ENCODE measurements around the gene MXI1.

GRCh38 chr10:110268971-110269370 lies 61.6 kb downstream of the MXI1 start:
- TF ChIP-seq POLR2AphosphoS5 (IDR thresholded peaks at IDR 0.05; ENCODE audit: low read depth, low read length) = no peak
- TF ChIP-seq, protein P1, sequence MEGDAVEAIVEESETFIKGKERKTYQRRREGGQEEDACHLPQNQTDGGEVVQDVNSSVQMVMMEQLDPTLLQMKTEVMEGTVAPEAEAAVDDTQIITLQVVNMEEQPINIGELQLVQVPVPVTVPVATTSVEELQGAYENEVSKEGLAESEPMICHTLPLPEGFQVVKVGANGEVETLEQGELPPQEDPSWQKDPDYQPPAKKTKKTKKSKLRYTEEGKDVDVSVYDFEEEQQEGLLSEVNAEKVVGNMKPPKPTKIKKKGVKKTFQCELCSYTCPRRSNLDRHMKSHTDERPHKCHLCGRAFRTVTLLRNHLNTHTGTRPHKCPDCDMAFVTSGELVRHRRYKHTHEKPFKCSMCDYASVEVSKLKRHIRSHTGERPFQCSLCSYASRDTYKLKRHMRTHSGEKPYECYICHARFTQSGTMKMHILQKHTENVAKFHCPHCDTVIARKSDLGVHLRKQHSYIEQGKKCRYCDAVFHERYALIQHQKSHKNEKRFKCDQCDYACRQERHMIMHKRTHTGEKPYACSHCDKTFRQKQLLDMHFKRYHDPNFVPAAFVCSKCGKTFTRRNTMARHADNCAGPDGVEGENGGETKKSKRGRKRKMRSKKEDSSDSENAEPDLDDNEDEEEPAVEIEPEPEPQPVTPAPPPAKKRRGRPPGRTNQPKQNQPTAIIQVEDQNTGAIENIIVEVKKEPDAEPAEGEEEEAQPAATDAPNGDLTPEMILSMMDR (IDR thresholded peaks at IDR 0.05) = no peak
- no peak for TF ChIP-seq SIN3A (IDR thresholded peaks at IDR 0.05; ENCODE audit: borderline replicate concordance, insufficient read depth, low read depth, low read length)
- no peak for TF ChIP-seq REST (IDR thresholded peaks at IDR 0.05; ENCODE audit: insufficient read depth in 1 of 2, low read depth in 2 of 2, low read length in 1 of 2)
